ENCODE data around the gene PRICKLE2. TPM values are rescaled to one million over a fixed set of nuclear protein-coding genes. Genes with fewer than 3 reads are reported as not detected.

Gene PRICKLE2
- total and polyA plus RNA-seq, 2 donors (not counting 1 experiment from before 2014, with no cell fraction given), result 14.1 to 29.4 TPM

DNA sequence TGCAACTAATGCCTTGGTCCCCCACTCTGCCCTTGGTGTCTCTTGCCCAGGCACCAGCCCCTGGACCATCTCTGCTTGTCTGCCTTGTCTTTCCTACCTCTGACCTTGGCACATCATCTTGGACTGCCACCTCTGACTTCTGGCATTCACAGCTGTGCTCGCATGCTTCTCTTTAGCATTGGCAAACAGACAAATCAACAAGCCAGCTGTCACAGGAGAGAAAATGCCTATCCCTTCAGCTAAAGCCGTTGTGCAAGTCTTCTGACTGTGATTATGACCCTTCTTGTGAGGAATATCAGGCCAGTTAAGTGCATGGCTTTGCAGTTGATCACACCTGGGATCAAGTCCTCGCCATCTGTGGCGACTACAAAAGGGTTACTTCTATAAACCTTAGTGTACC lies 84.6 kb downstream of the PRICKLE2 start:
- H3K79me2 ChIP-seq (ENCODE audit: control insufficient read depth, insufficient read depth, low read length), result no peaks in the 10 kb centered on the region
- no peak for TF ChIP-seq CTCF (conservative IDR thresholded peaks at IDR 0.05 in 1 of 2, IDR thresholded peaks at IDR 0.05 in 1 of 2; ENCODE audit: low read depth in 1 of 2, low read length in 2 of 2)
- TF ChIP-seq EZH2 (IDR thresholded peaks at IDR 0.05; ENCODE audit: low read length, missing control alignments), result no peak

DNA sequence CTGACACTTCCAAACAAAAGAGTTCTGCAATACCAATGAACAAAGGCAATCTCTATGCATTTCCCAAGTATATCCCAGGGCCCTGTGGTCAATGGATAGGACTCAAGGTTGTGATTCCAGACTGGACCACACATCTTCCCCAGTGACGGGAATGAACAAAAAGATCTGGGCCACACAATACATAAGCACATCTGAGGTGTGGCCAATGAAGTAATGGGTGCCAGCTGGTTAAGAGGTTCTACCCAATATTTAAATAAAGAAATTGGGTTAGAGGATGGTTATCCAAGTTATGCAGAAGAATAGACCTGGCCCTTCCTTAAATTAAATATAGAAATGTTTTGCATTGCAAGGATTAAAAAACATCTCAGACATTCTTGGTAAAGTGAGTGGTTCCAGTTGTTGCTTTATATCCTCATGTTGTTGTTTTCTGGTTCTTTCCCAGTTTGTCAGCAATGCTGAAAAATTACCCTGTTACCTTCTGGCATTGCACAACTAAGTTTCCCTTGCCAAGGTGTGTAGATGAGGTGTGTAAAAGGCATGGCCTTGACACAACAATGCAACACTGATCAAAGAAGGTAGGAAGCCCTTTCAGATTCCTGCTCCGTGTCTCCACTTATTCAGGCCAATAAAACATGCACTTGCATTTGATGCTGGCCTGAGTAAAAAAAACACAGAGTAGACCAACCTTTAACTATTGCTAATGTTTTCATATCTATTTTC lies 86.5 kb downstream of the PRICKLE2 start:
- Histone ChIP-seq H4K20me1 (ENCODE audit: control insufficient read depth, extremely low read depth, insufficient read depth, low read length) (no peaks in the 10 kb centered on the region), H3K27me3 (ENCODE audit: control insufficient read depth, insufficient read depth, low read length) (no peaks in the 10 kb centered on the region), H3K79me2 (ENCODE audit: control insufficient read depth, insufficient read depth, low read length) (no peaks in the 10 kb centered on the region), H3K4me2 (ENCODE audit: extremely low read depth, insufficient read depth, low read length) (no peak overlapping the region), H3K9me3 (ENCODE audit: control insufficient read depth, insufficient read depth, low read depth, low read length) (no peaks in the 10 kb centered on the region), H3K4me1 (ENCODE audit: control insufficient read depth, extremely low read depth, insufficient read depth, low read length) (peaks cover 2% of the 10 kb centered on the region), H2AFZ (ENCODE audit: low read length) (no peak overlapping the region), H3K27ac (ENCODE audit: insufficient read depth, low read length) (no peak overlapping the region), H3K36me3 (ENCODE audit: control insufficient read depth, insufficient read depth, low read length) (no peaks in the 10 kb centered on the region), H3K4me3 (replicated peaks in 1 of 4; ENCODE audit: control extremely low read depth in 1 of 4, insufficient read depth in 1 of 4, low read depth in 3 of 4, low read length in 4 of 4) (no peak overlapping the region), H3K9ac (ENCODE audit: insufficient read depth, low read length) (no peak overlapping the region)
- no peak for DNase-seq (ENCODE audit: low read depth in 2 of 2)
- TF ChIP-seq EZH2 (IDR thresholded peaks at IDR 0.05; ENCODE audit: low read length, missing control alignments), result no peak
- no peak for TF ChIP-seq CTCF (conservative IDR thresholded peaks at IDR 0.05 in 1 of 2, IDR thresholded peaks at IDR 0.05 in 1 of 2; ENCODE audit: low read depth in 1 of 2, low read length in 2 of 2)

More for the DNA sequence above, 84.6 kb downstream of the PRICKLE2 start:
- H3K4me1 ChIP-seq (ENCODE audit: control insufficient read depth, extremely low read depth, insufficient read depth, low read length), result peaks cover 9% of the 10 kb centered on the region
- H3K36me3 ChIP-seq (ENCODE audit: control insufficient read depth, insufficient read depth, low read length), result no peaks in the 10 kb centered on the region
- H3K27me3 ChIP-seq (ENCODE audit: control insufficient read depth, insufficient read depth, low read length), result no peaks in the 10 kb centered on the region
- H3K9ac ChIP-seq (ENCODE audit: insufficient read depth, low read length), result no peak overlapping the region
- H3K27ac ChIP-seq (ENCODE audit: insufficient read depth, low read length), result no peak overlapping the region
- H3K4me2 ChIP-seq (ENCODE audit: extremely low read depth, insufficient read depth, low read length), result no peak overlapping the region
- no peaks in the 10 kb centered on the region for H4K20me1 ChIP-seq (ENCODE audit: control insufficient read depth, extremely low read depth, insufficient read depth, low read length)
- DNase-seq (ENCODE audit: low read depth in 2 of 2), result peak in 1 of 2 donors; percentile 14
- no peaks in the 10 kb centered on the region for H3K9me3 ChIP-seq (ENCODE audit: control insufficient read depth, insufficient read depth, low read depth, low read length)
- H2AFZ ChIP-seq (ENCODE audit: low read length), result no peak overlapping the region
- no peak overlapping the region for H3K4me3 ChIP-seq (replicated peaks in 1 of 4; ENCODE audit: control extremely low read depth in 1 of 4, insufficient read depth in 1 of 4, low read depth in 3 of 4, low read length in 4 of 4)

DNA sequence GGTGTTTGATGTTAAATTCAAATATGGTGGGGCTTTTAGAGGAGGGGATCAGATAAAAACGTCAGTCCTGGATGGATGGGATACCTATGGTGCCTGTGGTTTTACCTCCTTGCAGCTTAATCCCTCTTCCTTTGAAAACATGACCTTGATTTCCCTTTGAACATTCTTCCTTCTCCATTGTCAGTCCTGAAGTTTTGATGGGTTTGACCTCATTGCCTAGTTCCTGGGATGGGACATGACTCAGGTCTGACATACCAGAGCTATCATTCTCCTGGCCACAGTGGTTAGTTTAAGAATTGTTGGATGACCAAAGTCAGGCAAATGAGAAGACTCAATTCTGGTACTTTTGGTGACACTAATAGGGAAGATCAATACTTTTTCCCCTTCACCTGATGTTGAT lies 87.2 kb downstream of the PRICKLE2 start:
- no peak overlapping the region for H3K27ac ChIP-seq (ENCODE audit: insufficient read depth, low read length)
- no peaks in the 10 kb centered on the region for H3K27me3 ChIP-seq (ENCODE audit: control insufficient read depth, insufficient read depth, low read length)
- H3K4me3 ChIP-seq (replicated peaks in 1 of 4; ENCODE audit: control extremely low read depth in 1 of 4, insufficient read depth in 1 of 4, low read depth in 3 of 4, low read length in 4 of 4), result no peak overlapping the region
- no peak overlapping the region for H3K9ac ChIP-seq (ENCODE audit: insufficient read depth, low read length)
- H3K79me2 ChIP-seq (ENCODE audit: control insufficient read depth, insufficient read depth, low read length), result no peaks in the 10 kb centered on the region
- peak in 1 of 2 donors; percentile 34 for DNase-seq (ENCODE audit: low read depth in 2 of 2)
- H3K4me1 ChIP-seq (ENCODE audit: control insufficient read depth, extremely low read depth, insufficient read depth, low read length), result no peaks in the 10 kb centered on the region
- no peaks in the 10 kb centered on the region for H3K9me3 ChIP-seq (ENCODE audit: control insufficient read depth, insufficient read depth, low read depth, low read length)
- H3K4me2 ChIP-seq (ENCODE audit: extremely low read depth, insufficient read depth, low read length), result no peak overlapping the region
- no peak overlapping the region for H2AFZ ChIP-seq (ENCODE audit: low read length)
- no peaks in the 10 kb centered on the region for H4K20me1 ChIP-seq (ENCODE audit: control insufficient read depth, extremely low read depth, insufficient read depth, low read length)
- no peak for TF ChIP-seq CTCF (conservative IDR thresholded peaks at IDR 0.05 in 1 of 2, IDR thresholded peaks at IDR 0.05 in 1 of 2; ENCODE audit: low read depth in 1 of 2, low read length in 2 of 2)
- TF ChIP-seq EZH2 (IDR thresholded peaks at IDR 0.05; ENCODE audit: low read length, missing control alignments), result no peak
- no peaks in the 10 kb centered on the region for H3K36me3 ChIP-seq (ENCODE audit: control insufficient read depth, insufficient read depth, low read length)
